Esophagus mucosa (tissue), 1 donor: Measurements from ENCODE around the gene FCGR3B. TPM values are rescaled to one million over a fixed set of nuclear protein-coding genes. Genes with fewer than 3 reads are reported as not detected.
"Not testable (repeated sequence)": the region's sequence is repeated elsewhere in the genome, so short reads cannot be mapped to it uniquely, and the experiment has no call there.

Experiments used
- ATAC-seq: fragments of 200-7000 bp; cut with Tn5 transposase; one replicate; pipeline ENCODE4 v1.9.1; 2020
- total RNA-seq: library from RNA; stranded (reverse); gene quantifications from one replicate; pipeline ENCODE4 v1.2.4, GENCODE V29; 2023
- donor health status: DM: yes; HTN: yes; CAD: no.

Gene FCGR3B
- total RNA-seq, 1 donor from 2014 or later: 0.64 TPM

DNA sequence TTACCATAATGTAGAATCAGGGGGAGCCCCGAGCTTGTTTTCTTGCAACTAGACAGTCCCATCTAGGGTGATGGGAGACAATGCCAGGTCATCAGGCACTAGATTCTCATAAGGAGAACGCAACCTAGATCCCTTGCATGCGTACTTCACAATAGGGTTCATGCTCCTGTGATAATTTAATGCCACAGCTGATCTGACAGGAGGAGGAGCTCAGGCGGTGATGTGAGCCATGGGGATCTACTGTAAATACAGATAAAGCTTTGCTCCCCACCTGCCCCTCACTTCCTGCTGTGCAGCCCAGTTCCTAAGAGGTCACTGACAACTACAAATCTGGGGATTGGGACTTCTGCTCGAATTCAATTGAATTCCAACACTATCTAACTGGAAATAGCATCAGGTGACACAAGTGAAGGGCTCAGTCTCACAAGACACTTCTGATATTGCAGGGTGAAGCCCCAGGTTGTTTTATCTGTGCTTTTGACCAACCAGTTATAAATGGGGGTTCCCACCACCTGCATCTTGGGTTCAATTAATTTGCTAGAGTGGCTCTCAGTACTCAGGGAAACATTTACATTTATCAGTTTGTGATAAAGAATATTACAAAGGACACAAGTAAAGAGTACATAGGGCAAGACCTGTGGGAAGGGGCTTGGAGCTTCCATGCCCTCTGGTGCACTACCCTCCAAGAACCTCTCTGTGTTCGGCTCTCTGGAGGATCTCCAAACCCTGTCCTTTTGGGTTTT is 7.4 kb upstream of the FCGR3B start:
- not testable (repeated sequence) for ATAC-seq

DNA sequence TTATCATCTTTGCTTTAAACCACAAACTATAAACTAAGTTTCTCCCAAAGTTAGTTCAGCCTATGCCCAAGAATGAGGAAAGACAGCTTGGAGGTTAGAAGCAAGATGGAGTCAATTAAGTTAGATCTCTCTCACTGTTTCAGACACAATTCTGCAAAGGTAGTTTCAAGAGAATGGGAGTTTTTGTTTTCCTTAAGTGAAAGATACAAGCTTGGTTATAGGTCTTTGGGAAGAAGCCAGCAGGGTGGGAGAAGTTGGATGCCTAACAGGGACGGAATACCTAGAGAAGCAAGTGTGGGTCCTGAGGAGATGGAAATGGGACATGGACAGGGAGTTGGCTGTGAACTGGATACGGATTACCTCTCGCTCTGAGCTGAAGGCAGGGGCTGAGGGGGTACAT is 6.0 kb upstream of the FCGR3B start:
- ATAC-seq: not testable (repeated sequence)

DNA sequence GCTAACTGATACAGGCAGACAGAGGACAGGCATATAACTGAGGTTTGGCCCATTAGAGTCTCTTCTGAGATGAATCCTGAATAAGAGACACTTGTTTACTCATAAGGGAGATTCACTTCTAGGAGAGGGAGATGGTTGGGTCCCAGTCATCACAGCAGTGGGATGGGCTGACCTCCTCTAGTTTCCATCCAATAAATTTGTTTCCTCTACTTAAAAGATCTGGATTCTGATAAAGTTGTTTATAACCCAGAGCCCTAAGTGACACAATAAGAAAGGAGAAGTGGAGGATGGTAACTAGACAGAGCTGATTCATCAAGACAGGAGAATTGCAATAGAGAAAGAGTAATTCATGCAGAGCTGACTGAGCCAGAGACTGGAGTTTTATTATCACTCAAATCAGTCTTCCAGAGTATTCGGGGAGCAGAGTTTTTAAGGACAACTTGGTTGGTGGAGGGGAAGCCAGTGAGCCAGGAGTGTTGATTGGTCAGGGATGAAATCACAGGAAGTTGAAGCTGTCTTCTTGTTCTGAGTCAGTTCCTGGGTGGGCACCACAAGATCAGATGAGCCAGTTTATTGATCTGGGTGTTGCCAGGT is 5.3 kb upstream of the FCGR3B start:
- ATAC-seq: peak; percentile 21

DNA sequence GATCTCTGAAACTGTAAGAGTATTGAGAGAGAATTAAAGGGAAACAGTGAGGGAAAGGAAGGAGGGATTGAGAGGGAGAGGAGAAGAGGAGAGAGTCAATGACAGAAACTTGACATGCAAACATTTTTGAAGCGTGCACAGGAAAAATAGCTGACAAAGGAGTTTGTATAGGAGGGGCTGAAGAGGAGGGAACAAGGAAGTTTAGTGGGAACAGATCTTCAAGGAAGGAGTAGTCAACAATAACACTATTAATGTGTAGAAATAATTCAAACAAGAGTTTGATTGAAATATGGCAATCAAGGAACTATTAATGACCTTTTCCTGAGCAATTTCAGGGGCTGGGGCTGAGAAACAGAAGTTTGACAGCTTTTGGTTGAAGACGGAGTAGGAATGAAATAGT is 4.0 kb upstream of the FCGR3B start:
- not testable (repeated sequence) for ATAC-seq

DNA sequence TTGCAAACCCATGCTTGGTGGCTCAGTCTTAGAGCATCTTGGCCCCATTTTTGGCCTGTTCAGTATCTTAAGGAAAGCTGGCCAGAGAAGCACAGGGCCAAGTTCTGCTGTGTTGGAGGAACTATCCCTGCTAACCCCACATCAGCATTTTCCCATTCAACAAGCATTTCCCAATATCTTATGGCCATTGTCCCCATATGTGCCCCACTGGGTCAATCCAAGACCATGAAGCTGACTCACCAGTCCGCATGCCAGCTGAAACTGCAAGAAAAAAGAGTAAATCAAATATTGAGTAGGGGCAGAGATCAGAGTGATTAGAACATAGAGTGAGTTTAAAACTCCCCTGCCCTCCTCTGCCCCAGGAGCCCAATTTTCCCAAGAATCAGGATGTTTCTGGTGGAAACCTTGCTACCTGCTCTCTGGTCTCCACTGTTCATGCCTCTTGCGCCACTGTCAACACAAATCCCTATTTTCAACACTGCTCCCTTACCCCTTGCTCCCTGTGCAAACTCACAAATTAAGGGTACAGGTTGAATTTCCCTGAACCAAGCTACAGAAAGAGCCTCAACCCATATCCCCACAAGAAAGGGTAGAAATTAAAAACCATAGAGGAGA is 741 bp downstream of the FCGR3B start:
- not testable (repeated sequence) for ATAC-seq

DNA sequence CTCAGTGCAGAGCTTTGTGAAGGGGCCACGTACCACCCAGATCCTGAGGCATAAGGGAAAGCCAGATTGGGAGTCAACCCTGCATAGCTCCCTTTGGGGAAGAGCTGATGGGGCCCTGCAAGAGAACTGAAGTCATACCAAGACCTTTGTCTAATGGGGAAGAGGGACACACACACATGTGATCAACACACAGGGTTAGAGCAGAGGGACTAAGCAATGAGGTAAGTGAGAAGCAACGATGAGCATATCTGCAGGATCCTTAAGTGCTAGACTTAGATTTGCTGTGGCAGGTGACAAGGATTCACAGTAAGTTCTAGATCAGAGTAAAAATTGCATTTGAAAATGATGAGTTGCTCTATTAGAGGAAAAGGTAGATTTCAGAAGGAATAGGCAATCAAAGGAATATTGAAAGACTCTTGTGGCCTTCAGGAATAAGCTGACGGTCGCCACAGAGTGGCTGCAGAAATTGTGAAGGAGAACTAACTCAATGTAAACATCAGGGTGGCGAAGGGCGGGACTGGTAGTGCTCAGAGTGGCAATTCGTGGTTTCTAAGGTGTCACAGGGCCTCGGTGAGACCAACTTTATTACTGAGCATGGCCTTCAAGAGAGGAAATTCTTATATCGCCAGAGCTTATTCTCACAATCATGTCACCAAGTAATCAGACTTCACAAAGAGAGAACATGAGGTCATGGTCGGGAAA is 4.4 kb downstream of the FCGR3B start:
- ATAC-seq: not testable (repeated sequence)

DNA sequence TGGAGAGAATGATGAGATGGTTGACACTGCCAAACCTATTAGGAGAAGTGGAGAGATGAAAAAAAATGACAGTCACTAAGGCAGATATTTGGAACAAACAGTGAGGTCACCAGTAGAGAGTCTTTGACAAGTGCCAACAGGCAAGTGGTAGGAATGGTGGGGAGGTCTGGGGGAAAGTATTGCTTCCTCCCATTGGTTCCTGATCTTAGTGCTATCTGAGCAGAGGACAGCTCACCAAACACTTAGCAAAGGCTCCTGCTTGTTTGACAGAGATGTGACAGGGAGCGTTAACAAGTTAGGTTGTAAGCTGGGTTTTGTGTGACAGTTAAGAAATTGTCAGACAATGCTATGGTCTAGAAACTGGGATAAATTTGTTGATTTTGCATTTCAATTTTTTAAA is 6.4 kb downstream of the FCGR3B start:
- not testable (repeated sequence) for ATAC-seq

DNA sequence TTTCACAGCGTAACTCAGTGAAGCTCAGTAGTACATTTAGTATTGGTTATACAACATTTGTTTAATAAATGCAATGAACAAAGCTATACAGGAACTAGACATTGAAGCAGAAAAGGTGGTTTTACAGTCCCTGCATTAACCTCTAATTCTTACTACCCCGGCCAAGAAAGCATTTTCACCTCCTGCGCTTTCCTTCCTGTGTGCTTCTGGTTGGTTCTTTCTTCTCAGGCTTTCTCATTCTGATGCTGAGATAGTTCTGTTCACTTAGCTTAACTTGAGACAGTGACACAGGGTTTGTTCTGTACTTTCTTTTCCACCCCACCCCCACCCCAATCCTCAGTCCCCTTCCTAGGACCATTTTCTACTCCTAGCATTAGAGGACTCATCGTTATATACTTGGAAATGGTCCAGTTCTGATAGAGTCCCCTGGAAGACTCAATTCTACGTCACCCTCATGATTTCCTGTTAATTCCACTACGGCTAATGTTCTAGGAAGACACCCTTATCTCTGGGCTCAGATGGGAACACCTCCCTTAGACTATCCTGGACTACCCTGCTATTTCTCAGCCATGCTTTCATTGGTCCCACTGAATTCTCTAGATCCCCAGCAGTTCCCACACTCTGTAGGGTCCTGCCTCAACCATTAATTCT is 7.5 kb downstream of the FCGR3B start:
- not testable (repeated sequence) for ATAC-seq

DNA sequence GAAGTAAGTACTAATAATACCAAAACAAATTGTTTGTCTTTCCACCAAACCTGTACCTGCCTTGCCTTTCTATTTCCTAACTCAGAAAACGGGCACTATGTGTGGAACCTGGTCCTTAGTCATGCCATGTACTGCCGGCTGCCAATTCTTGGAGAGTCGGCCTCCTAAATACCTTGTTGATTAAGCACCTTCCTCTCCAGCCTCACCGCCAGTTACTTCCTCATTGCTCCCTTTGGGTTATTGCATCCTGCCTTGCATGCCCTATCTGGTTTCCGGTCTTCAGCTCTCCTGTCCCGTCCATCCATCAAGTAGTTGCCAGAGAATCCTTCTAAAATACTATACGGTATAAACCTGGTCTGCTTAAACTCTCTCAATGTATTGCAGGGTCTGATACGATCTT is 8.9 kb downstream of the FCGR3B start:
- ATAC-seq: peak; percentile 66

DNA sequence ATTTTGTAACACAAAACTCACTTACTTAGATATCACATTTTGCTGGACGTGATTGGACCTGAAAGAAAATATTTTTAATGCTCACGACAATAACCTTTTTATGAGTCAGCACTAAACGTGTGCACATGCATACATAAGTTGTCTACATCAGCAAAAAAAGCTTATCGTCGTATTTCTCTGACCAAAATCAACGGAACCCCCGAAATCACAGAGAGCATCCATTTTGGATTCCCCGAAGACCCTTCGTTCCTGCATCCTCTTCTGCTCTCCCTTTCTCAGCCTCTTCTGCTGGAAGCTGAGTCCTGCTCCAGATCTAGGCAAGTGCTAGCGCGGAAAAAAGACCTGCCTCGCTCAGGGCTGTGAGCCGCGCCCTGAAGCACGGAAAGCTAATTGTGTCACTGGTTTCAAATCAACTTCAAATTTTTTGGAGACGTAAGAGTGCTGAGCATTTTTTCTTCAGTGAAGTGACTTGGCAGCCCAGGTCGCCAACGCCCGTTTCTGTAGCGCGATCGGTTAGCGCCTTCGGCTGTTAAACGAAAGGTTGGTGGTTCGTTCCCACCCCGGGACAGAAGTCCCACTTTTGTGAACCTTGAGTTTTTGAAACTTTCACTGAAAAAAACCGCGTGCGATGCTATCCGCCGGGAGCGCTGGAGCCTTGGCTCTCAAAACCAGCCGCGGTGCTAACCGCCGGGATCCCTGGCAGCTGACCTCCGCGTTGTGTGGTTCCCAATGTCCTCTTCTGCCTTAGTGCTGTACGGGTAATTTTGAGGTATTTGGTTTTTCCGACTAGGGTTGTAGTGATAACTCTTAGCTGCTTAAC is 9.6 kb downstream of the FCGR3B start:
- ATAC-seq: peak; percentile 87

DNA sequence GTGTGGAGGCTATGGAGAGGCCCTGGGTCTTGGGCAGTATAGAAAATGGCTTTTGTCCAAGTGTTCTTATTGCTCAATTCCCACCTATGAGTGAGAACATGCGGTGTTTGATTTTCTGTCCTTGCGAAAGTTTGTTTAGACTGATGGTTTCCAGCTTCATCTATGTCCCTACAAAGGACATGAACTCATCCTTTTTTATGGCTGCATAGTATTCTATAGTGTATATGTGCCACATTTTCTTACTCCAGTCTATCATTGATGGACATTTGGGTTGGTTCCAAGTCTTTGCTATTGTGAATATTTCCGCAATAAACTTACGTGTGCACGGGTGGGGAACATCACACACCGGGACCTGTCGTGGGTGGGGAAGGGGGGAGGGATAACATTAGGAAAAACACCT is 10.6 kb downstream of the FCGR3B start:
- not testable (repeated sequence) for ATAC-seq

DNA sequence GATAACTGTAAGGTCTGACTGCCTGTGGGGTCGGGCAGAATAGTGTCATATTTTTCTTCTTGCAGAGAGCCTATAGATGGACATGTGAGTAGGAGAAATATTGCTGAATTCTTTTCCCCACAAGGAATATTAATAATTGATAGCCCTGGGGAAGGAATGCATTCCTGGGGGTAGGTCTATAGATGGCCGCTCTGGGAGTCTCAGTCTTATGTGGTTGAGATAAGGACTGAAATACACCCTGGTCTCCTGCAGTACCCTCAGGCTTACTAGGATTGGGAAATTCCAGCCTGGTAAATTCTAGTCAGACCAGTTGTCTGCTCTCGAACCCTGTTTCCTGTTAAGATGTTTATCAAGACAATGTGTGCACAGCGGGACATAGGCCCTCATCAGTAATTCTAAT is 12.5 kb downstream of the FCGR3B start:
- not testable (repeated sequence) for ATAC-seq

DNA sequence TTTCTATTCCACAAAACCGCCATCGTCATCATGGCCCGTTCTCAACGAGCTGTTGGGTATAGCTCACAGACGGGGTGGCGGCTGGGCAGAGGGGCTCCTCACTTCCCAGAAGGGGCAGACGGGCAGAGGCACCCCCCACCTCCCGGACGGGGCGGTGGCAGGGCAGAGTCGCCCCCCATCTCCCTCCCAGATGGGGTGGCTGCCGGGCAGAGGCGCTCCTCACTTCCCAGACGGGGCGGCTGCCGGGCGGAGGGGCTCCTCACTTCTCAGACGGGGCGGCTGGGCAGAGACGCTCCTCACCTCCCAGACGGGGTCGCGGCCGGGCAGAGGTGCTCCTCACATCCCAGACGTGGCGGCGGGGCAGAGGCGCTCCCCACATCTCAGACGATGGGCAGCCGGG is 14.6 kb downstream of the FCGR3B start:
- not testable (repeated sequence) for ATAC-seq

DNA sequence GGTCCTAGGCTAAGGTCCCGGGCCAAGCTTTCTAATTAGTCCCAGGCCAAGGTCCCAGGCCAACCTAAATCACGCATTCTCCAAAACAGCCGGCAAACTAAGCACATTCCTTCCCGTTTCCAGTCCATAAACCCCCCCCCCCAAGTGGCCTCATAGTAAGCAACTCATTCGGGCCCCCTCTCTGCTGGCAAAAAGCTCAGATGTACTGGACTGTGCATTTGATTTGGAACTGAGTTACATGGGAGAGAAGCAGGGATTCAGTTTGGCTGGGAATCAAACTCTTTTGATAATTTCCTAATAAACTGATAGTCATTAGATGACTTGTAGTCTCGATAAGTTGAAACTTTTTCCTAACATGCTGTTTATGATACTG is 17.8 kb downstream of the FCGR3B start:
- not testable (repeated sequence) for ATAC-seq

DNA sequence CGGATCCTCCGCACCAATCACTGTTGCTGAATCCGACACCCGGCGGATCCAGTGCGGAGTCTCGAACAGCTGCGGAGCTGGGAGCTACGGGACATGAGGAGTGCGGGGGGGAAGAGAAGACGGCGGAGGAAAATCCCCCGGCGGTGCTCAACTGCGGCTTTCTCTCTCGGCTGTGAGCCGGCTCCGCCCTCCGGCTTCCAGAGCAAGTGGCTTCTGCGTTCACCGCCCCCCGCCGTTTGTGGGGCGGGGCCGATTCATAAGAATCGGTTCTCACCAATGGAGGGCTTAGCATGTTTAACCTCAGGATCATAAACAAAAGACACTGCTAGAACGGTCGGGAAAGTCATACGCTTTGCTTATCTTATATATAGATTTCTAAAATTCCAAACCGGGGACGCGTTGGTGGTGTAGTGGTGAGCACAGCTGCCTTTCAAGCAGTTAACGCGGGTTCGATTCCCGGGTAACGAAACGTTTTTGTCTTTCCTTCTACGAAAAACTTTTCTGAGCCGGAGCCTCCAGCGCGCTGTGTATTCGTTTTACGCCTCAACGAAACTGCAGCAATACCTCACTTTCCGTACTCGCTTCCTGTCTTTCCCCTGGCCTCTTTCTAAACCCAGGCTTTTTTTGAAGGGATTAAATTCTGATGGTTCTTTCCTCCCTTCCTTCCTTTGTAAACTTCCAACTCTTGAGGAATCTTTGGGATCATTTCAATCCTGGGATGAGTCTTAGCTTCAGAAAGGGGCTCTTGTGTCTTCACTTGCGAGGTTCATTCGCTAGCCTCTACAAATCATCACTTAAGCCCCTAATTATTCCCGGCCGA is 18.4 kb downstream of the FCGR3B start:
- ATAC-seq: peak; percentile 97

DNA sequence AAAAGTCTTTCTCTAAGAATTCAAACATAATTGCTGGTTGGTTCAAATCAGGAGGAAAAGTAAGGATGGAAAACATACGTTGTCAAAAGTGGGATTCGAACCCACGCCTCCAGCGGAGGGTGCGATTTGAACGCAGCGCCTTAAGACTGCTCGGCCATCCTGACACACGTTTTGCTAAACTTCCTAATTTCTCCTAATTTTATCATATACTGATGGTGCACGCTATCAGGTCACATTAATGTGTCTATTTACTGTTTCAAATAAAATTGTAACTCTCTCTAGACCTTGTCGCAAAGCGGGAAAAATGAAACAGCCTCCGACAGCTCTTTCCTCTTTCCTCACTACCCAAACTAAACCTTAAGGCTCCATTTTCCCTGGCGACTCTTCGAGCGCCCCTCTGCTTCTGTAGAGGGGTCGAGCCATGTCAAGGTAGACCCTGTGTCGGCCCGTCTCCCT is 19.1 kb downstream of the FCGR3B start:
- ATAC-seq: not testable (repeated sequence)

DNA sequence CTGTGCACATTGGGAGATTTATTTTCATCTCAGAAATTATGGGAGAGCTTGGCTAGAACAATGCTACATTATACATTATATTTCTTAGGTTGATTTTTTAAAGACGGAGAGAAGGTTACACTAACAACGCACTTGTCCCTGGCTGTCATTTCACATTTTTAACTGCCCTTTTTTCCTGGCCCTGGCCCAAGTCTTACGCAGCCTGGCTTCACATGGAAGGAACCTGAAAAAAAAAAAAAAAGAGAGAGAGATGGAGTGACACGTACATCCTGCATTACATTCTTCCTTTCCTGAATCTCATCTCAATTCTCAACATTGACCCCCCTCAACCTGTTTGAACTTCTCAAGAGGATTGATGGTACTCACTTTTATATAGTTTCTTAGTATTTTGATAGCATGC is 20.8 kb downstream of the FCGR3B start:
- ATAC-seq: not testable (repeated sequence)

DNA sequence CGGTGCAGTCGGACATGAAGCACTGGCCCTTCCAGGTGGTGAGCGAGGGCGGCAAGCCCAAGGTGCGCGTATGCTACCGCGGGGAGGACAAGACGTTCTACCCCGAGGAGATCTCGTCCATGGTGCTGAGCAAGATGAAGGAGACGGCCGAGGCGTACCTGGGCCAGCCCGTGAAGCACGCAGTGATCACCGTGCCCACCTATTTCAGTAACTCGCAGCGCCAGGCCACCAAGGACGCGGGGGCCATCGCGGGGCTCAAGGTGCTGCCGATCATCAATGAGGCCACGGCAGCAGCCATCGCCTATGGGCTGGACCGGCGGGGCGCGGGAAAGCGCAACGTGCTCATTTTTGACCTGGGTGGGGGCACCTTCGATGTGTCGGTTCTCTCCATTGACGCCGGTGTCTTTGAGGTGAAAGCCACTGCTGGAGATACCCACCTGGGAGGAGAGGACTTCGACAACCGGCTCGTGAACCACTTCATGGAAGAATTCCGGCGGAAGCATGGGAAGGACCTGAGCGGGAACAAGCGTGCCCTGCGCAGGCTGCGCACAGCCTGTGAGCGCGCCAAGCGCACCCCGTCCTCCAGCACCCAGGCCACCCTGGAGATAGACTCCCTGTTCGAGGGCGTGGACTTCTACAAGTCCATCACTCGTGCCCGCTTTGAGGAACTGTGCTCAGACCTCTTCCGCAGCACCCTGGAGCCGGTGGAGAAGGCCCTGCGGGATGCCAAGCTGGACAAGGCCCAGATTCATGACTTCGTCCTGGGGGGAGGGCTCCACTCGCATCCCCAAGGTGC is 24.2 kb downstream of the FCGR3B start:
- not testable (repeated sequence) for ATAC-seq

DNA sequence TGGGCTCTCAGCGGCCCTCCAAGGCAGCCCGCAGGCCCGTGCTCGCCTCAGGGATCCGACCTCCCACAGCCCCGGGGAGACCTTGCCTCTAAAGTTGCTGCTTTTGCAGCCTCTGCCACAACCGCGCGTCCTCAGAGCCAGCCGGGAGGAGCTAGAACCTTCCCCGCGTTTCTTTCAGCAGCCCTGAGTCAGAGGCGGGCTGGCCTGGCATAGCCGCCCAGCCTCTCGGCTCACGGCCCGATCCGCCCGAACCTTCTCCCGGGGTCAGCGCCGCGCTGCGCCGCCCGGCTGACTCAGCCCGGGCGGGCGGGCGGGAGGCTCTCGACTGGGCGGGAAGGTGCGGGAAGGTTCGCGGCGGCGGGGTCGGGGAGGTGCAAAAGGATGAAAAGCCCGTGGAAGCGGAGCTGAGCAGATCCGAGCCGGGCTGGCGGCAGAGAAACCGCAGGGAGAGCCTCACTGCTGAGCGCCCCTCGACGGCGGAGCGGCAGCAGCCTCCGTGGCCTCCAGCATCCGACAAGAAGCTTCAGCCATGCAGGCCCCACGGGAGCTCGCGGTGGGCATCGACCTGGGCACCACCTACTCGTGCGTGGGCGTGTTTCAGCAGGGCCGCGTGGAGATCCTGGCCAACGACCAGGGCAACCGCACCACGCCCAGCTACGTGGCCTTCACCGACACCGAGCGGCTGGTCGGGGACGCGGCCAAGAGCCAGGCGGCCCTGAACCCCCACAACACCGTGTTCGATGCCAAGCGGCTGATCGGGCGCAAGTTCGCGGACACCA is 25.0 kb downstream of the FCGR3B start:
- peak; percentile 92 for ATAC-seq
